Measurements from ENCODE around the gene BMP5. TPM values are rescaled to one million over a fixed set of nuclear protein-coding genes. Genes with fewer than 3 reads are reported as not detected.

BMP5 gene
- total RNA-seq, 1 donor from 2014 or later: 0.50 TPM

- Histone ChIP-seq H3K36me3 (ENCODE audit: insufficient read depth, low read length) (no peaks in the 10 kb centered on the region), H3K9ac (ENCODE audit: low read length) (no peak overlapping the region), H4K20me1 (ENCODE audit: insufficient read depth, low read length) (no peaks in the 10 kb centered on the region), H3K4me2 (ENCODE audit: low read length) (no peak overlapping the region), H3K9me3 (ENCODE audit: insufficient read depth, low read depth, low read length) (no peaks in the 10 kb centered on the region), H3K4me1 (ENCODE audit: insufficient read depth, low read length) (no peaks in the 10 kb centered on the region), H3K4me3 (ENCODE audit: insufficient read depth, low read depth, low read length) (no peak overlapping the region), H3K27ac (ENCODE audit: low read depth, low read length) (no peak overlapping the region), H2AFZ (ENCODE audit: low read depth, low read length) (no peak overlapping the region), H3K79me2 (ENCODE audit: insufficient read depth, low read length) (no peaks in the 10 kb centered on the region), H3K27me3 (ENCODE audit: insufficient read depth, low read length) (no peaks in the 10 kb centered on the region)
- Mint-ChIP-seq H3K27ac (ENCODE audit: unreplicated experiment) (no peak overlapping the region), H3K27me3 (ENCODE audit: low read depth, unreplicated experiment) (no peaks in the 10 kb centered on the region), H3K4me3 (ENCODE audit: unreplicated experiment) (no peak overlapping the region), H3K4me1 (ENCODE audit: low read depth, unreplicated experiment) (no peaks in the 10 kb centered on the region), H3K36me3 (ENCODE audit: low read depth, unreplicated experiment) (no peaks in the 10 kb centered on the region), H3K9me3 (ENCODE audit: unreplicated experiment) (peaks cover 5% of the 10 kb centered on the region)
- TF ChIP-seq CTCF (IDR thresholded peaks at IDR 0.05; ENCODE audit: insufficient read depth, low read depth, low read length): no peak
- TF ChIP-seq EZH2 (IDR thresholded peaks at IDR 0.05; ENCODE audit: insufficient read depth, low read length): no peak
- FAIRE-seq (no peak), DNase-seq (ENCODE audit: low read depth) (no peak)
These were observed 73.1 kb downstream of the BMP5 start for GRCh38 chr6:55802259-55802658.

- FAIRE-seq: no peak
These were observed 76.8 kb downstream of the BMP5 start for GRCh38 chr6:55798571-55798970.

More at GRCh38 chr6:55798571-55798970, 76.8 kb downstream of the BMP5 start:
- H3K4me1 ChIP-seq (ENCODE audit: insufficient read depth, low read length): no peaks in the 10 kb centered on the region
- H3K4me3 ChIP-seq (ENCODE audit: insufficient read depth, low read depth, low read length): no peak overlapping the region
- no peak overlapping the region for H3K27ac ChIP-seq (ENCODE audit: low read depth, low read length)
- Mint-ChIP-seq H3K9me3 (ENCODE audit: unreplicated experiment) (peaks cover 3% of the 10 kb centered on the region), H3K36me3 (ENCODE audit: low read depth, unreplicated experiment) (no peaks in the 10 kb centered on the region), H3K27ac (ENCODE audit: unreplicated experiment) (no peak overlapping the region), H3K27me3 (ENCODE audit: low read depth, unreplicated experiment) (no peaks in the 10 kb centered on the region), H3K4me3 (ENCODE audit: unreplicated experiment) (no peak overlapping the region), H3K4me1 (ENCODE audit: low read depth, unreplicated experiment) (peaks cover 3% of the 10 kb centered on the region)
- no peaks in the 10 kb centered on the region for H4K20me1 ChIP-seq (ENCODE audit: insufficient read depth, low read length)
- no peak overlapping the region for H2AFZ ChIP-seq (ENCODE audit: low read depth, low read length)
- no peak for DNase-seq (ENCODE audit: low read depth)
- H3K36me3 ChIP-seq (ENCODE audit: insufficient read depth, low read length): no peaks in the 10 kb centered on the region
- H3K27me3 ChIP-seq (ENCODE audit: insufficient read depth, low read length): no peaks in the 10 kb centered on the region
- H3K9me3 ChIP-seq (ENCODE audit: insufficient read depth, low read depth, low read length): no peaks in the 10 kb centered on the region
- TF ChIP-seq CTCF (IDR thresholded peaks at IDR 0.05; ENCODE audit: insufficient read depth, low read depth, low read length) (no peak), EZH2 (IDR thresholded peaks at IDR 0.05; ENCODE audit: insufficient read depth, low read length) (no peak)
- no peaks in the 10 kb centered on the region for H3K79me2 ChIP-seq (ENCODE audit: insufficient read depth, low read length)
- H3K9ac ChIP-seq (ENCODE audit: low read length): no peak overlapping the region
- no peak overlapping the region for H3K4me2 ChIP-seq (ENCODE audit: low read length)
